Parathyroid adenoma (tissue), 2 donors: ENCODE data around the gene FOXN3.

Experiments used
- H2AFZ ChIP-seq: fragments of 300-600 bp; sonication (generic); one replicate; pipeline ENCODE4 v1.7.0; 2017; ENCODE audit warnings: antibody characterized with exemption, mild to moderate bottlenecking
- H3K27ac ChIP-seq: fragments of 300-600 bp; sonication (generic); one replicate; pipeline ENCODE4 v1.7.0; 2017
- H3K27me3 ChIP-seq: fragments of 300-600 bp; sonication (generic); one replicate; pipeline ENCODE4 v1.7.0; 2017; ENCODE audit warnings: low read length; ENCODE audit not compliant: control insufficient read depth, insufficient read depth
- H3K36me3 ChIP-seq: fragments of 300-600 bp; sonication (generic); one replicate; pipeline ENCODE4 v1.7.0; 2017; ENCODE audit warnings: low read length; ENCODE audit not compliant: control insufficient read depth, insufficient read depth
- H3K4me1 ChIP-seq: fragments of 300-600 bp; sonication (generic); one replicate; pipeline ENCODE4 v1.7.0; 2017; ENCODE audit warnings: control low read depth
- H3K4me2 ChIP-seq: fragments of 300-600 bp; sonication (generic); one replicate; pipeline ENCODE4 v1.7.0; 2017; ENCODE audit warnings: low read length
- H3K4me3 ChIP-seq: fragments of 300-600 bp; sonication (generic); one replicate; pipeline ENCODE4 v1.7.0; 2017; ENCODE audit warnings: low read depth, low read length
- H3K79me2 ChIP-seq: fragments of 300-600 bp; sonication (generic); one replicate; pipeline ENCODE4 v1.7.0; 2017; ENCODE audit warnings: control low read depth
- H3K9ac ChIP-seq: fragments of 300-600 bp; sonication (generic); one replicate; pipeline ENCODE4 v1.7.0; 2017; ENCODE audit warnings: mild to moderate bottlenecking
- H3K9me3 ChIP-seq: fragments of 300-600 bp; sonication (generic); one replicate; pipeline ENCODE4 v1.7.0; 2017; ENCODE audit warnings: low read length; ENCODE audit not compliant: control insufficient read depth
- TF ChIP-seq, protein P1 (sequence below): fragments of 300-600 bp; sonication (generic); IDR thresholded peaks from one replicate; pipeline ENCODE4 v1.7.0; 2017; ENCODE audit warnings: antibody characterized with exemption, mild to moderate bottlenecking
- donor health status: primary hyperparathyroidism.

The FOXN3 gene

DNA sequence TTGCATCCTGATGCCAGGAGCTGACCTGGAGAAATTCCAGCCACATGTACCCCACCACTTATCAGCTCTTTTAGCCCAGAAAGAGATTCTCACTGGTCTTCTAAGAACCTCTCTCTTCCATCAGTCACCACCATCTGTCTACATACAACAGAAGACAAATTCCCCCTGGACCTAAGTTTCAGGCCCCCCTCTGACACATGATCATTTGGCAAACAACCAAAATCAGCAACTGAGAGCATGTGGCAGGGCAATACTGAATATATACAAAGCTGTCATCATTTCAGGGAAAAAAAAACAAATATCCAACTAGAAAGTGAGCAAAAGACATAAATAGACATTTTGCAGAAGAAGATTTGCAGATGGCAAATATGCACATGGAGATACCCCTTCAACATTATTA lies 180.2 kb downstream of the FOXN3 start:
- Histone ChIP-seq H3K36me3 (no peaks in the 10 kb centered on the region), H3K27me3 (no peaks in the 10 kb centered on the region), H3K79me2 (peaks cover 47% of the 10 kb centered on the region), H3K4me1 (no peaks in the 10 kb centered on the region), H3K4me2 (no peak overlapping the region), H3K4me3 (no peak overlapping the region), H3K27ac (no peak overlapping the region), H3K9ac (no peak overlapping the region), H3K9me3 (no peaks in the 10 kb centered on the region), H2AFZ (no peak overlapping the region)
- TF ChIP-seq, protein P1, sequence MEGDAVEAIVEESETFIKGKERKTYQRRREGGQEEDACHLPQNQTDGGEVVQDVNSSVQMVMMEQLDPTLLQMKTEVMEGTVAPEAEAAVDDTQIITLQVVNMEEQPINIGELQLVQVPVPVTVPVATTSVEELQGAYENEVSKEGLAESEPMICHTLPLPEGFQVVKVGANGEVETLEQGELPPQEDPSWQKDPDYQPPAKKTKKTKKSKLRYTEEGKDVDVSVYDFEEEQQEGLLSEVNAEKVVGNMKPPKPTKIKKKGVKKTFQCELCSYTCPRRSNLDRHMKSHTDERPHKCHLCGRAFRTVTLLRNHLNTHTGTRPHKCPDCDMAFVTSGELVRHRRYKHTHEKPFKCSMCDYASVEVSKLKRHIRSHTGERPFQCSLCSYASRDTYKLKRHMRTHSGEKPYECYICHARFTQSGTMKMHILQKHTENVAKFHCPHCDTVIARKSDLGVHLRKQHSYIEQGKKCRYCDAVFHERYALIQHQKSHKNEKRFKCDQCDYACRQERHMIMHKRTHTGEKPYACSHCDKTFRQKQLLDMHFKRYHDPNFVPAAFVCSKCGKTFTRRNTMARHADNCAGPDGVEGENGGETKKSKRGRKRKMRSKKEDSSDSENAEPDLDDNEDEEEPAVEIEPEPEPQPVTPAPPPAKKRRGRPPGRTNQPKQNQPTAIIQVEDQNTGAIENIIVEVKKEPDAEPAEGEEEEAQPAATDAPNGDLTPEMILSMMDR = no peak

DNA sequence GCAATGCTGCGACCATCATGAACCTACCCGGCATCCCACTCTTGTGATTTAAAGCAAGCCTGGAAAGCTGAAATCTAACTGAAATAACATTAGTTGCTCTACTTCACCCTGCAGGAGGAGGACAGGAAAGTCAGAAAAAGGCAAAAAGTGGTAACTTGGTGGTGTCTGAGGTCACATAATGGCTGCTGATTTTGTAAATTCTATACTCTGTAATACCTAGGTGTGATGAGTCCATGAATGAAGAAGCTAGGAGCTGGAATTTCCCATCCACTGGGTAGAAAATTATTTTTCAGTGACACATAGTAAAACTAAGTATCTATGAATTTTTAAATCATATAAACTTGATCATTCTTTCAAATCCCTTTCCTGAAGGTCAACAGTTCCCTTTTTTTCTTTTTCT lies 183.8 kb downstream of the FOXN3 start:
- Histone ChIP-seq H3K4me1 (no peaks in the 10 kb centered on the region), H3K27me3 (no peaks in the 10 kb centered on the region), H3K27ac (no peak overlapping the region), H3K9ac (no peak overlapping the region), H3K4me3 (no peak overlapping the region), H3K36me3 (no peaks in the 10 kb centered on the region), H3K79me2 (peaks cover 50% of the 10 kb centered on the region), H2AFZ (no peak overlapping the region), H3K4me2 (no peak overlapping the region), H3K9me3 (no peaks in the 10 kb centered on the region)
- TF ChIP-seq, protein P1 = no peak

DNA sequence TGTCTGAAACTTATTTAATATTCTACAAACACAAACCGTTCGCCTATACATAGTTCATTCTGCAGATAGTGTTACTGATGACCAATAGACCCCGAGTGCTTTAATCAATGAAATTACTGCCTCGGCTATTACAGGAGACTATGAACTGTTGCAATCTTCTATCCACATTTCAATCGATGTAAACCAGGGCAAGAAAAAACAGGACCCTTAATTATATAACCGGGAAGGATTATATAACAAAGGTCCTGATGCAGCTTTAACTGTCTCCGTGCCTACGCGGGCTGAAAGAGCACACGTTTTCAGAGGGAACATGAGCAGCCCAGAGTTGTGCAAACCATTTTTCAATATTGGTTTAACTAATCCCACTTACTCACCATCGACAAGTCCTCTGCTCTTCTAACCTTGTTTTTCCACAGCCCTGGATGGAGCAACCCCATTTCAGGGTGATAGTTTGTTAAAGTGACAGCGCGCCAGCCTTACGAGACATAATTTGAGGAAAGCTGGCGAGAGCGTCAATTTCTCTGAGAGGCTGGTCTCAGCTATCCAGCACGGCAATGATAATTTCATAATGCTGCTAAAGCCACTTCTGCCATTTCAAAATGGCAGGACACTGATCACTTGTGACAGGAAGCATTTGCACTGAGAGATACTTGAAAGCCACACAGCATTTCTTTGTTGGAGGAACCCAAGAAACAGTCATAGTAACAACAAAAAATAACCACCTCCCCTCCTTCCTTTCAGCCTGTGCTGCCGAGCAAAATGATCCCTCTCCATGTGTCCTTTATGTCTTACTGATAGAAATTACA lies 184.6 kb downstream of the FOXN3 start:
- Histone ChIP-seq H3K9ac (no peak overlapping the region), H3K4me1 (no peaks in the 10 kb centered on the region), H2AFZ (no peak overlapping the region), H3K4me2 (no peak overlapping the region), H3K27ac (no peak overlapping the region), H3K9me3 (no peaks in the 10 kb centered on the region), H3K36me3 (no peaks in the 10 kb centered on the region), H3K79me2 (peaks cover 44% of the 10 kb centered on the region), H3K4me3 (no peak overlapping the region), H3K27me3 (no peaks in the 10 kb centered on the region)
- TF ChIP-seq, protein P1 = no peak

DNA sequence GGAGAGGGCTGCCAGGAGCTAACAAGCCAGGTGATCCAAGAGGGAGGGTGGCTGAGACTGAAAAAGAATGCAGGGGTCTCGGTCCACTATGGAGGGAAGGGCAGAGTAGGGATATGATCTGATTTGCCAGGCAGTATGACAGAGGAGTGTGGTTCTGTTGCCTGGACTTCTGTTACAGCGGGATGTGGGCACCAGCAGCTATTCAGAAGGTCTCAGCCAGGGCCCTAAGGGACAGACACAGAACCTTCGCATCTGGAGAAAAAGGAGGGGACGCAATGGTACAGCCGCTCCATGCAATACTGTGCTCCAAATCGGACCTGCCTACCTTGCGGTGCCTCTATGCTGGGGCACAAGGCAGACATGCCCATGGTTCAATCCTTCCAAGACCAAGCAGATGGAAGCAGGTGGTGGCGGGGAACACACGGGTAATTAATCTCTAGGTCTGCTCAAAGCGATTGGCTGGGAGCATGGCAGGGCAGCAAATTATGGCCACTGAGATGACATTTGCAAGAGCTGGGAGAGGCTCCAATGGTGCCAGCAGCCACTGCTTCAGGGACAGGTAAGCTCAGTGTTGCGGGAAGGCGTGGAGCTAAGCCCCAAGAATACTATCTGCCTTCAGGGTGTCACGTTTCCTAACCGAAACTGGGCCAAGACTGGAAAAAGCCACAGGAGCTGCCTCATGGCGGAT lies 185.5 kb downstream of the FOXN3 start:
- H3K27ac ChIP-seq = no peak overlapping the region
- TF ChIP-seq, protein P1 = no peak
- no peaks in the 10 kb centered on the region for H3K36me3 ChIP-seq

More for the DNA sequence above, 185.5 kb downstream of the FOXN3 start:
- Histone ChIP-seq H2AFZ (no peak overlapping the region), H3K9ac (no peak overlapping the region), H3K4me3 (no peak overlapping the region), H3K4me1 (no peaks in the 10 kb centered on the region), H3K27me3 (no peaks in the 10 kb centered on the region), H3K79me2 (peaks cover 36% of the 10 kb centered on the region), H3K4me2 (no peak overlapping the region), H3K9me3 (no peaks in the 10 kb centered on the region)
